Motor neuron (in vitro differentiated cells): ENCODE data around the gene PPM1K. TPM values are rescaled to one million over a fixed set of nuclear protein-coding genes. Genes with fewer than 3 reads are reported as not detected.

Experiments
- ATAC-seq, 8 experiments: fragments of 200-7000 bp; cut with Tn5 transposase; replicated peaks in 6 of 8; 2 replicates each; pipeline ENCODE4 v1.8.0; 2021; ENCODE audit warnings: mild to moderate bottlenecking in 8 of 8, moderate library complexity in 8 of 8
- H3K27ac ChIP-seq, 2 donors: fragments of 250-450 bp; sonication (Bioruptor Pico); 2 replicates each; pipeline ENCODE4 v1.9.0; 2021; ENCODE audit warnings: antibody characterized with exemption in 2 of 2, mild to moderate bottlenecking in 2 of 2, moderate library complexity in 1 of 2
- H3K4me1 ChIP-seq, 2 donors: fragments of 250-450 bp; sonication (Bioruptor Pico); replicated peaks in 1 of 2; 2 replicates each; pipeline ENCODE4 v1.6.1; 2021; ENCODE audit warnings: antibody characterized with exemption in 2 of 2, mild to moderate bottlenecking in 2 of 2, moderate library complexity in 1 of 2
- H3K4me3 ChIP-seq, 5 donors: fragments of 250-450 bp; sonication (Bioruptor Pico); 2 replicates each; pipeline ENCODE4 v1.9.0; 2021; ENCODE audit warnings: antibody characterized with exemption in 5 of 5, mild to moderate bottlenecking in 5 of 5, moderate library complexity in 4 of 5
- WGBS, 10 experiments: fragments of 450-650 bp; shearing (Covaris generic); methylation state at CpG; one replicate each; pipeline ENCODE4 v1.0.0; 2022; 5-methylcytosine and 5-hydroxymethylcytosine counted together
- in situ Hi-C, 9 experiments: fragments of 400-800 bp; cut with MboI; loops; one replicate each; pipeline ENCODE4 v1.15.0; 2021; ENCODE audit warnings: low sequenced_read_pairs in 9 of 9, low pct_unique_long_range_greater_than_20kb in 2 of 9; ENCODE audit not compliant: unreplicated experiment in 9 of 9
- total RNA-seq, 8 experiments: library from RNA; unstranded; fragments of 300-600 nt; gene quantifications; 2 replicates each; pipeline versions ENCODE4 v1.2.3 to v1.2.4, GENCODE V29; 2022

The PPM1K gene
- total RNA-seq, 8 experiments from 2014 or later, result 14.6 to 46.3 (median 32.4) TPM

DNA sequence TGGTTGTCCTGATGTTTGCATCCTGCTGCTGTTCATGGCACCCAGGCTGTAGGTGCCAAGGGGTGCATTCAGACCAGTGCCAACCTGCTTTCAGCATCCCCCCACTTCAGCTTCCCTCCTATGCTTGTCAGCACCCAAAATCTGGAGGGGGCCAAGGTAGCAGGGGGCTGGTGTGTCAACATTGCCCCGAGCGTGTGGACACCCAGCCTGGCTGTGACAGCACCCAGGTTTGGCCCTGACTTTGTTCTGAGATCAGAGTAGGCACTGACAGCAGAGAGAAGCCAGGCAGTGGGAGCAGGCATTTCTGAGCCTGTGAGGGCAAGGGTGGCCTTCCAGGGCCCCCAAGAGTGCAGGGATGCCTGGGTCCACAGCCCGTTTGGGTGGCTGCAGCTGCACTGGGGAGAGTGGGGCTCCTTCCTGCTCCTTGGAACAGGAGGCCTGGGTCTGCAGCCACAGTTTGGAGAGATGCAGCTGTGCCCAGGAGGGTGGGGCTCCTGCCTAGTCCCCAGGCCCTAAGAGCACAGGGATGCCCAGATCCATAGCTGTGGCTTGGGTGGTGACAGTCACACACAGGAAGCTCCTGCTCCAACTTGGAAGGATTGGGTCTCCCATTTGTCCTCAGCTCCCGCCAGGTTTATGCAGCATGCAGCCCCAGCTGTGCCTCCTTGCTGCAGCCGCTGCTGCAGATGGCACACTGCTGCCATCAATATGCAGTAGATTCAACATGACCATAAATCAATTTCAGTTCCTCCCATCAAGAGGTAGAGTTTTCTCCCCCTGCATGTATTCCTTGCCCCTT is 12.3 kb upstream of the PPM1K start:
- Histone ChIP-seq H3K4me3 (no peak overlapping the region), H3K27ac (no peak overlapping the region), H3K4me1 (peaks cover 0 to 6% of the 10 kb centered on the region in 2 donors)
- ATAC-seq, result peak in 5 of 8 experiments; percentile 38 to 71 (median 69)
- WGBS, 10 experiments, result 75 to 100% (median 78%) methylated on average over 1 to 2 of the region's 5 CpGs; no CpG with 5 or more reads in 6 of the 10 experiments
- in situ Hi-C loops, result no loop called here

DNA sequence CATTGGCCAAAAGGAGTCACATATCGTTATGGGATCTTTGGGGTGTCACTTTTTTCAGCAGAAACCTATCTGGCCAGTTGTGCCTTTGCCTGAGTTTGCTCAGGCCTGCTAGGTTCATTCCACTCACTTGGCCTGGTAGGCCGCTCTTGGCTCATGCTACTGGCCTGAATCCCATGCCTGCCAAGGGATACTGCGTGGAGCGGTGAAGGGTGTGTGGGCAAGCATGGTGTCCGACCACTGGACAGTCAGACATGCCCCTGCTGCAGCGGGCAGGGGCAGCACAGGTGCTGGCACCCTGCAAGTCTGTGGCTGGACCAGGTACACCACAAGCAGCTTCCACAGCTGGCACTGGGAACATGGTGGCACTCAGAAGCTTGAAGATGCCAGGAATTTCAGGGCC is 11.3 kb upstream of the PPM1K start:
- Histone ChIP-seq H3K27ac (no peak overlapping the region), H3K4me3 (no peak overlapping the region), H3K4me1 (peaks cover 0 to 6% of the 10 kb centered on the region in 2 donors)
- in situ Hi-C loops, result no loop called here
- 73 to 100% (median 83%) methylated on average over 1 to 3 of the region's 6 CpGs; no CpG with 5 or more reads in 6 of the 10 experiments for WGBS, 10 experiments
- ATAC-seq, result no peak

DNA sequence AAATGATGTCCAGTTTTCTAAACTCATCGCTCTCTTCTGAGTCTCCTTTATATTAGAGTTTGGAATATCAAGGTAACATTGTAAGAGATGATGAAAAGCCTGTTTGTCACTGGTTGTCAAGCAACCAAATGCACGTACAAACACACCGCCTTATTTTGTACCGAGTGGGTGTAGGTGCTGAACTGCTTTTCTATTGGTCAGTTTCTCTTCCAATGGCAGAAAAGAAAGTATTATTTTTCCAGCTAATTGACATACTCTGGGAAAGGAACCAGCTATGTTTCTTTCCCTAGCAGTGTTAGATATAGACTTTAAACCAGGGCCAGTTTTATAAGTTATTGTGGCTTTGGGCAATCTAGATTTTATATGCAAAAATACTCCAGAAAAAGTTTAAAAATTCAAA is 6.6 kb upstream of the PPM1K start:
- peak in 4 of 8 experiments; percentile 54 to 62 (median 57) for ATAC-seq
- Histone ChIP-seq H3K4me1 (no peaks in the 10 kb centered on the region), H3K27ac (no peak overlapping the region), H3K4me3 (no peak overlapping the region)
- WGBS, 10 experiments, result 40 to 100% (median 73%) methylated on average over 1 to 4 of the region's 4 CpGs; no CpG with 5 or more reads in 1 of the 10 experiments
- in situ Hi-C loops, result no loop called here

DNA sequence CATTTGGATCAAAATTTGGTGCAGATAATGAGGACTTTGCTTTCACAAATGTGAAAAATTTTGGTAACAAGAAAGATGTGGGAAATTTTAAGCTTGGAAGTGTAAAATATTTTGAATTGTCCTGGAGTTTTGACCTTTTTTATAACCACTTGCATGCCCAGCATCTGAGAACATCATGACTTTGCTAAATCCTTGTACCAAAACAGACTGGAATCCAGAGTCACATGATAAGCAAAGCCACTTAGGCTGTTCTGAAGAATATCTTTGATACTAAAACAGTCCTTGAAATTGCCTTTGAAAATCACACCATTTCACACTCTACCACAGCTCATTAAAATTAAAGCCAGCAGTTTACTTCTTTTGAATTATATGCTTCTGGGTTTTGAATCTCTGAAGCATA is 2.5 kb upstream of the PPM1K start:
- in situ Hi-C loops, result no loop called here
- Histone ChIP-seq H3K4me1 (peaks cover 6 to 9% of the 10 kb centered on the region in 2 donors), H3K27ac (no peak overlapping the region), H3K4me3 (no peak overlapping the region)
- no peak for ATAC-seq

DNA sequence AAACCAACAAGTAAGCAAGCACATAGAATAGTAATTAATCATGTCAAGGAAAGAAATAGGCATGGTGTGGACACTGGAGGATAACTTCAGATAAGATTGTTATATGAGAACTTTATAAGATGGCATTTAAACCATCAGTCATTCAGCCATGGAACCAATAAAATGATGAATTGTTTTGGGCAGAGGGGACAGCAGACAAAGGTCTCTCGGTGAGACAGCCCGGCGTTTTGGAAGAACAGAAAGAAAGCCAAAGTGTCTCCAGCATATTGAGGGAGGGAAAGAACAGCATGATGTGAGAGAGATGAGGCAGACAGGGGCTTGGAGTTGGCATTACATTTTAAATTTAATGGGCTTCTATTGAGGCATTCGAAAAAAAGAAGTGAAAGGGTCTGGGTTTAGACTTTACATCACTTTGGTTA is 883 bp upstream of the PPM1K start:
- peaks cover 6 to 15% of the 10 kb centered on the region in 2 donors for H3K4me1 ChIP-seq
- H3K27ac ChIP-seq, result no peak overlapping the region
- ATAC-seq, result no peak
- WGBS, 10 experiments, result 0 to 28% (median 9%) methylated on average over 1 to 4 of the region's 4 CpGs; no CpG with 5 or more reads in 1 of the 10 experiments
- in situ Hi-C loops, result no loop called here
- H3K4me3 ChIP-seq, result peak overlapping the region; percentile 40 to 68 (median 56)

DNA sequence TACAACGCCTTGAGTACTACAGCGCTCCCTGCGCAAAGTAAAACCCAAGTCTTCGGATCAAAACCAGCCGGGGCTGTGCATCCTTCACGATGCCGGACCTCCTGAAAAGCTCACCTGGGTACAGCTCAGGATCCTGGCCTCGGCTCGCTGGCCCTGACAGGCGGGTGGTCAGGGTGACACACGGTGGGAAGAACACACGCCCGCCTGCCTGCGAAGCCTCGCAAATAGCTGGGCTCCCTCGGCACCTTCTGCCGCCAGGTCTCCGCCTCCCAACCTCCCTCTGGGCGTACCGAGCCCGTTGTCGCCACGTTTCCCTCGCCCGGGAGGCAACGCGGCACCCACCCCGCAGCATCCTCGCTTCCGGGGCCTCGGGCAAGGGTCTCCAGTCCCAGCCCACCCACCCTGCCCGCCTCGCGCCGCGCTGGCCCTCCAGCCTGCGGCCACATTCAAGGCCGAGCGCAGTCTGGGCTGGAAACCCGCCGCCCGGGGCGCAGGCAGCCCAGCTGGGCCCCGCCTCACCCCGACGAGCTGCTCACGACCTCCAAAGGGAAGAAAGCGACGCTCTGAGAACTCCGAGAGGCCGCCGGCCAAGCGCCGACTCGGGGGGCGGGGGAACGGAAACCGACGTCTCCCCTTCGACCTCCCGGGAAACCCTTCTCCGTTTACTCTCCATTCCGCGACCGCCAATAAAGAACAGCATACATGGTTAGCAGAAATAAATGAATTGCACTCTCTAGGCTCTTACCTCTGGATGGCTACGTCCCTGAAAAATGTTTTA is 511 bp downstream of the PPM1K start:
- in situ Hi-C loops, result no loop called here
- peak; percentile 34 to 62 (median 44) for ATAC-seq
- Histone ChIP-seq H3K4me1 (peaks cover 6 to 15% of the 10 kb centered on the region in 2 donors), H3K27ac (peak overlapping the region; percentile 83 to 88), H3K4me3 (peak overlapping the region; percentile 50 to 68 (median 56))
- WGBS, 10 experiments, result 0 to 20% (median 0%) methylated on average over 1 to 21 of the region's 66 CpGs; no CpG with 5 or more reads in 4 of the 10 experiments

DNA sequence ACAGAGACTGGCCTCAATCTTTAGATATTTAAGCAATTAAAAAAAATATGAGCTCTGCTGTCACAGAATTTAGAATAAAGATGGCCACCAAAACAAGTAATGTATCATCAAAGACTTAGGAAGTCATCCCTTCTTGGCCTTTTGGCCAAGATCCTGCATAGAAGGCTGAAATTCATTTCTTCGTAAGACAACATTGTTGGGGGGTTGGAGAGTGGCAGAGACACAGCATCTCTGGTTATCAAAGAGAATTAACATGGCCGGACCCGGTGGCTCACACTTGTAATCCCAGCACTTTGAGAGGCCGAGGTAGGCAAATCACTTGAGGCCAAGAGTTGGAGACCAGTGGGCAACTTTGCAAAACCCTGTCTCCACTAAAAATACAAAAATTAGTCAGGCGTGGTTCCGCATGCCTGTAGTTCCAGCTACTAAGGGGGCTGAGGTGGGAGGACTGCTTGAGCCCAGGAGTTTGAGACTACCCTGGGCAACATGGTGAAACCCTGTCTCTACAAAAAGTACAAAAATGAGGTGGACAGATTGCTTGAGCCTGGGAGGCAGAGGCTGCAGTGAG is 4.0 kb downstream of the PPM1K start:
- 80 to 100% (median 96%) methylated on average over 1 to 5 of the region's 6 CpGs; no CpG with 5 or more reads in 2 of the 10 experiments for WGBS, 10 experiments
- Histone ChIP-seq H3K4me3 (no peak overlapping the region), H3K4me1 (peaks cover 6 to 21% of the 10 kb centered on the region in 2 donors), H3K27ac (no peak overlapping the region)
- in situ Hi-C loops, result no loop called here
- ATAC-seq, result no peak

DNA sequence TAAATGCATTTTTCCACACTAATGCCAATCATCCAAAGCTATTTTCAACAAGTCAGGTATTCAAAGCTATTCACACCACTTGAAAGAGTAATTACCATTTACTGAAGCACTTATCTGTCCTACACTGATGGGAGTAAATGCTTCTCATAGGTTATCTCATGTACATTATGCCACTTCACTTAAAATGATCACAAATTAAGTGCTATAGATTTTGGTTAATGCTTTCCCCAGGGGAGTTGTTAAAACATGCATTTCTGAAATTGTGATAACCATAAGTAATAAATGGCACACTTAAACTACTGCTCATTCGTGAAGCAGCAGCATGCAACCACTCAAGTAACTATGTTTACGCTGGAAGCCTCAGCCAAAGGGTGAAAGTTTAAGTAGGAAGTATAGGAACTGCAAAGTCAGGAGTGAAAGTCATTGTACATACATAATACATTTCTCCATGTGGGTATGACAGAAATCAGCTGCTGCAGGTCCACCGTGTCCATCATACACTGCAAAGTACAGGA is 6.6 kb downstream of the PPM1K start:
- peaks cover 6 to 21% of the 10 kb centered on the region in 2 donors for H3K4me1 ChIP-seq
- peak in 5 of 8 experiments; percentile 19 to 85 (median 52) for ATAC-seq
- 83 to 100% (median 94%) methylated on average over 1 to 3 of the region's 3 CpGs; no CpG with 5 or more reads in 1 of the 10 experiments for WGBS, 10 experiments
- in situ Hi-C loops, result no loop called here
- no peak overlapping the region for H3K27ac ChIP-seq
- H3K4me3 ChIP-seq, result no peak overlapping the region

DNA sequence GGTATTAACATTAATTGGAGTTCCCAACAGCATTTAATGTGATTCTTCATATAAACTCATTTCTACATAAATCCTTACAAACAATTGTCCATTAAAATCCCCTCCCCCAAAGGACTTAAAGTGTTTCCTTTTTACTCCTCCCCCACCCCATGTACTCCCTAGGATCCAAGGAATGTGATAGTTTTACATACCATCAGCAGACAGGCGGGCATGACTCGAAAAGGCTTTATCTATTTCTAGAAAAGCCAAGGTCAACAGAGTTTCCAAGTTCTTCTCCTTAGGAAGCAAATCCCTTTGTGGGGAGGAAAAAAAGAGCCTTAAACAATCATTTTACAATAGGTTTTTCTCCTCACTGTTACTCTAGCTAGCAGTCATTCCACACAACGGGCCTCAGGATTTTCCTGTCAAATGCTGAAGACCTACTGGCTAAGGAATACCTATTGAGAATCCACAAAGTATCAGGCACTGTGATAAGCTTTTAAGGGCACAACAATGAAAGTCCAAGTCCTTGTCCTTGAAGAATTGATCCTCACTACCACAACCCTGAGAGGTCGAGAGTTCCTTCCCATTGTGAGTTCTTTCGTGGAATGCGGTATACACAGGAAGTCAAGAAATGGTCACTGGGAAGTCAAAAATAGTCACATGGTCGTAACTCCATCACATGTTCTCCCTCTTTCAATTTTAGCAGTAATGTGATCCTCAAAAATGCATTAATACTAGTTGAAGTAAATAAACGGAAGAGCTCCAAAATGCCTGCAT is 7.2 kb downstream of the PPM1K start:
- no peak for ATAC-seq
- peaks cover 1 to 14% of the 10 kb centered on the region in 2 donors for H3K4me1 ChIP-seq
- H3K4me3 ChIP-seq, result no peak overlapping the region
- H3K27ac ChIP-seq, result no peak overlapping the region
- in situ Hi-C loops, result no loop called here
- WGBS, 10 experiments, result 85 to 100% (median 93%) methylated on average over 2 to 8 of the region's 8 CpGs; no CpG with 5 or more reads in 2 of the 10 experiments

DNA sequence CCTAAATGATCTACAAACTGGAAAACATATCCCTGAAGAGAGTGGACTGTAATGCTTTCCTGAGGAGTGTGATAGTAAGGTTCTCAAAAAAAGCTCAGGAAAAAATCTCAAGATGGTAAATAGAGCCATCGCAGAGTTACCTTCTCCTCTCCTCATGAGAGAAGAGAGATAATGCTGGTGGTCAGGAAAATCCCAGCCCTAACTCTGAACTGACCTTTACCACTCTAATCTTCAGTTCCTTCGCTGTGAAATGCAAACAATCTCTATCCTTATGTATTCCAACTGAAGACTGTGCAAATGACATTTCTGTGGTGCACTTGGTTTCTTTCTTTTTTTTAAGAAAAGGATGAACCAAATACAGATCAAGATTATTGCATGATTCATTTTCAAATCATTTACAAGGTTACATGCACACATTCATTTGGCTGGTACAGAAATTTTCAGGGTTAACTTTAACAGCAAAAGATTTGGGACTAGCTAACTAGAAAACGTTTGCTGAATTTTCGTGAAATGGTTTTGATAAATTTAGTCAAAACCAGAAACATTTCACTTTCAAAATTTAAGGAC is 8.3 kb downstream of the PPM1K start:
- WGBS, 10 experiments, result 50 to 100% (median 86%) methylated on average over 1 to 4 of the region's 4 CpGs
- in situ Hi-C loops, result no loop called here
- Histone ChIP-seq H3K4me1 (peaks cover 0 to 6% of the 10 kb centered on the region in 2 donors), H3K4me3 (no peak overlapping the region), H3K27ac (no peak overlapping the region)
- no peak for ATAC-seq

DNA sequence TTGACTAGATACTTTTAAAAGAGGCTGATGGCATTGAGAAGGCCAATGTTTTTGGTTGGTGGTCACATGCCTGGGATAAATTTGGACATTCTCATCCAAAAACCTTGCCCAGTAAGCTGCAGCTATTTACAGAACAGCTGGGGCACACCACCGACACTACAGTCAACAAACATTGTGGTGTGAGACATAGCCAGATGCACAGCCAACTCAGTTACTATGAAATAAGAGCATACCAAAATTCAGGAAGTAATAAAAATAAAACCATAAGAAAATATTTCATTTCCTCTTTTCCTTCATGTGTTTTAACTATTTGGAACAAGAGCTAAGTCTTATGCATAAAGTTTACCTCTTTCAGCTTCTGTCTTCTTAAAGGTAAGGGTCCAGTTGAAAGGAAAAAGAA is 8.8 kb downstream of the PPM1K start:
- WGBS, 10 experiments, result 23 to 100% (median 90%) methylated on average over 1 of the region's 1 CpG; no CpG with 5 or more reads in 3 of the 10 experiments

DNA sequence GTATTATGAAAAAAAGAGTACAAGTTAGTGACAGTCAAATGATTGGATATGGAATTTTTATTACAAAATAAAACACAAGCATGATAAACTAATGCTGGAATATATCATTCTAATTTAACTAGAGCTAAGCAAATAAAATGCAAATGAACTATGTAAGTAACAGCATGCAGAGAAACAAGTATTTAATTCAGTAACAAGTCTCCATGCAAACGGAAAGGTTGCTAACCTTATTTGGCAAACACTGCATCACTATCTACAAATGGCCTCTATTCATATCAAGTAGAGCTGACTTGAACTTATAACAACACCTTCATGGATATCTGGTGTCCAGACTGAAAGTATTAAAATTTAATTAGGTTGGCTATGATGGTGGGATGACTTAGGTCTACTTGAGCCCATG is 15.4 kb downstream of the PPM1K start:
- Histone ChIP-seq H3K27ac (no peak overlapping the region), H3K4me1 (no peaks in the 10 kb centered on the region), H3K4me3 (no peak overlapping the region)
- in situ Hi-C loops, result no loop called here
- 40 to 100% (median 80%) methylated on average over 1 of the region's 1 CpG; no CpG with 5 or more reads in 3 of the 10 experiments for WGBS, 10 experiments
- peak in 1 of 8 experiments; percentile 91 for ATAC-seq

More for the DNA sequence above, 8.8 kb downstream of the PPM1K start:
- H3K4me3 ChIP-seq, result no peak overlapping the region
- H3K27ac ChIP-seq, result no peak overlapping the region
- peaks cover 0 to 6% of the 10 kb centered on the region in 2 donors for H3K4me1 ChIP-seq
- ATAC-seq, result no peak
- in situ Hi-C loops, result no loop called here
